Activated CD4-positive, alpha-beta T cell treated with anti-CD3 and anti-CD28 coated beads, Interleukin-2, amount 50 U/mL, for 4 hours (primary cell): ENCODE results near the gene SPDYE8.
"Not testable (repeated sequence)": the region's sequence is repeated elsewhere in the genome, so short reads cannot be mapped to it uniquely, and the experiment has no call there.

ENCODE experiments used
- DNase-seq, 2 experiments: peaks; one replicate each; pipeline ENCODE4 v3.0.0-alpha.2; 2020

The SPDYE8 gene, protein sequence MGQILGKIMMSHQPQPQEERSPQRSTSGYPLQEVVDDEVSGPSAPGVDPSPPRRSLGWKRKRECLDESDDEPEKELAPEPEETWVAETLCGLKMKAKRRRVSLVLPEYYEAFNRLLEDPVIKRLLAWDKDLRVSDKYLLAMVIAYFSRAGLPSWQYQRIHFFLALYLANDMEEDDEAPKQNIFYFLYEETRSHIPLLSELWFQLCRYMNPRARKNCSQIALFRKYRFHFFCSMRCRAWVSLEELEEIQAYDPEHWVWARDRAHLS

DNA sequence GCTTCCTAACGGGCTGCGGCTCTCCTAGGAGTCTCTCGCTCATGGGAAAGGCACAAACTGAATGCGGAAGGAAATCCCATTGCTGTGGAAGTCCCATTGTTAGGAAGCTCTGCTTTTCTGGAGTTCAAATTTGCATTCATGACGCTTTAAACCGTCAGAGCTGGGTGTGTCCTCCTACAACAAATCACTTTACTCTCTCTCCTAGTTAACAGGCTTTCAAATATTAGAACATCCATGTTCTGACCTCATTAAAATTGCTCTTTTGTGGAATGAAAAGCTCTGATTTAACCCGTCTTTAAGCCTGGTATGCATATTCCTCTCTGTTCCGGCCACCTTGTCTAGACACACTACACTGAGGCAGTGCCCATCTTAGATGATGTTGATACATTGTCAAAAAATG lies at the start of gene SPDYE8:
Gene SPDYE8, minus strand, starts transcription at position 101 of the 400 bp plus-strand sequence. CDS start 1,800 bp downstream, outside the sequence.
- not testable (repeated sequence) for DNase-seq

- DNase-seq: not testable (repeated sequence)
Measured at GRCh38 chr7:73057811-73058210, 28.2 kb upstream of the SPDYE8 start, which contains the start of gene SPDYE11. TSS of gene SPDYE11 (minus strand) at chr7:73057911. CDS start at chr7:73056111, 1,800 bp downstream.

GRCh38 chr7:73006491-73006890 lies 23.1 kb downstream of the SPDYE8 start:
- DNase-seq: not testable (repeated sequence)

- DNase-seq: peak; percentile 80 to 87
Measured at GRCh38 chr7:73005693-73006447, 23.7 kb downstream of the SPDYE8 start.

GRCh38 chr7:73005356-73005692 lies 24.2 kb downstream of the SPDYE8 start:
- peak in 1 of 2 experiments; percentile 46 for DNase-seq

GRCh38 chr7:72997887-72998468 lies 31.6 kb downstream of the SPDYE8 start:
- not testable (repeated sequence) for DNase-seq

- not testable (repeated sequence) for DNase-seq
Measured at GRCh38 chr7:72997447-72997846, 32.1 kb downstream of the SPDYE8 start.

DNA sequence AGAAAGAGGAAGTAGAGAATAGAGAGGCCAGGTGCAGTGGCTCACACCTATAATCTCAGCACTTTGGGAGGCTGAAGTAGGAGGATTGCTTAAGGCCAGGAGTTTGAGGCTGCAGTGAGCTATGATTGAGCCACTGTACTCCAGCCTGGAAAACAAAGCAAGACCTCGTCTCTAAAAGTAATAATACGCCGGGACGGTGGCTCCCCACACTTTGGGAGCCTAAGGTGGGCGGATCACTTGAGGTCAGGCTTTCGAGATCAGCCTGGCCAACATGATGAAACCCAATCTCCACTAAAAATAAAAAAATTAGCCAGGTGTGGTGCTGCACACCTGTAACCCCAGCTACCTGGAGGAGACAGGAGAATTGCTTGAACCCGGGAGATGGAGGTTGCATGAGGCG lies 34.1 kb downstream of the SPDYE8 start:
- DNase-seq: not testable (repeated sequence)

GRCh38 chr7:72990146-72990913 lies 39.2 kb downstream of the SPDYE8 start:
- DNase-seq: not testable (repeated sequence)

GRCh38 chr7:72982084-72982483 lies 47.5 kb downstream of the SPDYE8 start:
- DNase-seq: not testable (repeated sequence)

DNA sequence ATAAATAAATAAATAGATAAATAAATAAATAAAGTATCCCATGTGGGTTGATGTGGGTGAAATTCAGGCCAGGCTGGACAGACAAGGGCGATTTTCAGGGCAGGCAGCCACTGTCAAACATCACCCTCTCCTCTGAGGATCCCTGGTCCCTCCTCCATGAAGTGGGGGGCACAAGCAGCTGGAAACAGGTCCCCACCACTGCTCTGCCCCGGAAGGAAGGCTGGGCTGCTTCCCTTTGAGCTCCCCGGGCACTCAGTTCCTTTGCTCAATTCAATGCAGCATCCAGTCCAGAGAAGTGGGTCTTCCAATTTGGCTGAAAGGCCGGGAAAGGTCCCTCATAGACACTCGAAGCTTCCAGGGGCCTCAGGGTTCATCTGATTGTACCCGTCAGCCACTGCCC lies 49.2 kb downstream of the SPDYE8 start:
- DNase-seq: not testable (repeated sequence)

DNA sequence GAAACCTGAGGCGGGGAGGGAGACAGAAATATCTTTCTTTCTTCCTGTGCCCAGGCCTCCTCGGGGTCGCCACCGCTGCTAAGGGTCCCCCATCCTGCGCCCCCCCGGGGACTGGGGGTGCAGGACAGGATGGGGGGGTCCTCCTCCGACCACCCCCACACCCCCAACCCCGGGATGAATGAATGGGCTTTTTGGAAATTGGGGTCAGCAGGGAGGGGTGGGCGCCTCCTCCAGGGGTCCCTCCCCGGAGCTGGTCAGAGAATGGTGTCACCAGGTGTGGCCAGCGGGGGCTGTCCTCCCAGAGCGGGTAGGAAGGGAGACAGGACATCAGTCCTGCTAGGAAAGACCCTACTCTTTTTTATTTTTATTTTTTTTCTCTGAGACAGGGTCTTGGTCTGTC lies 53.1 kb downstream of the SPDYE8 start:
- not testable (repeated sequence) for DNase-seq

GRCh38 chr7:72975656-72976286 lies 53.8 kb downstream of the SPDYE8 start:
- DNase-seq: not testable (repeated sequence)

DNA sequence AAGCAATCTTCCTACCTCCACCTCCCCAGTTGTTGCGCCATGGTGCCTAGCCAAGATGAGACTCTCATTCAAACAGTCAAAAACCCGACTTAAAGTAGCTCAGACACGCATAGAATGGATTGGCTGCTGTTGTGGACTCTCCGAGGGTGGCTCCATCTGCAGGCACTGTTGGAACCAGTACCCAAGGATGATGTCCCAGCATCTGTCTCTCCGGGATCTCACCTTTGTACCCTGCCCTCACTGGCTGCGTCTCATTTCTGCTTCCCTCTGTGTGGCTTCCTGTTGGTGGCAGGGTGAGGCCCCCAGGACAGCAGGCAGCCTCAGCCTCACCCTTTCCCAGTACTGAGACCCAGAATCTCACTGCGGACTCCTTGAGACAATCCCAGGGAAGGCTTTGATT lies 54.8 kb downstream of the SPDYE8 start:
- DNase-seq: not testable (repeated sequence)

- DNase-seq: not testable (repeated sequence)
Measured at GRCh38 chr7:72971505-72971904, 58.1 kb downstream of the SPDYE8 start.
